CD4-positive, CD25-positive, alpha-beta regulatory T cell (primary cell): Measurements from ENCODE around the gene S100A7. TPM values are rescaled to one million over a fixed set of nuclear protein-coding genes. Genes with fewer than 3 reads are reported as not detected.

Experiments
- ATAC-seq, 2 donors: fragments of 150-1000 bp; cut with Tn5 transposase; one replicate each; pipeline ENCODE4 v1.10.0; 2021; ENCODE audit warnings: low read depth in 2 of 2, moderate number of reproducible peaks in 2 of 2, moderate library complexity in 1 of 2
- DNase-seq, 3 donors: peaks; one replicate each; pipeline versions ENCODE4 v3.0.0 to v3.0.0-alpha.2; 2012 to 2022; ENCODE audit warnings: mixed read lengths in 1 of 3
- H3K27ac ChIP-seq: one replicate; pipeline ENCODE4 v1.7.0; 2013; ENCODE audit warnings: mild to moderate bottlenecking, low read length; ENCODE audit not compliant: insufficient read depth, poor library complexity, severe bottlenecking
- H3K27me3 ChIP-seq: one replicate; pipeline ENCODE4 v1.7.0; 2013; ENCODE audit warnings: low read length; ENCODE audit not compliant: control insufficient read depth, insufficient read depth
- H3K36me3 ChIP-seq: one replicate; pipeline ENCODE4 v1.7.0; 2013; ENCODE audit warnings: mild to moderate bottlenecking, low read length, moderate library complexity; ENCODE audit not compliant: control insufficient read depth, insufficient read depth
- H3K4me1 ChIP-seq: 2 replicates; pipeline ENCODE4 v1.7.0; 2013; ENCODE audit warnings: mild to moderate bottlenecking, low read length; ENCODE audit not compliant: insufficient read depth, control insufficient read depth, poor library complexity, severe bottlenecking
- H3K4me3 ChIP-seq: one replicate; pipeline ENCODE4 v1.7.0; 2013; ENCODE audit warnings: low read depth, mild to moderate bottlenecking, low read length, moderate library complexity
- H3K9me3 ChIP-seq, 2 experiments: 1 replicate in 1 of 2; 2 replicates in 1 of 2; pipeline ENCODE4 v1.7.0; 2013; ENCODE audit warnings: low read length in 2 of 2, mild to moderate bottlenecking in 1 of 2, moderate library complexity in 1 of 2; ENCODE audit not compliant: control insufficient read depth in 2 of 2
- H3K27ac Mint-ChIP-seq, 3 donors: one replicate each; pipeline ENCODE4 v1.8.0; 2020 to 2022; ENCODE audit warnings: mild to moderate bottlenecking in 3 of 3, mixed read lengths in 3 of 3, moderate library complexity in 2 of 3
- H3K27me3 Mint-ChIP-seq: one replicate; pipeline ENCODE4 v1.8.0; 2022; ENCODE audit warnings: mild to moderate bottlenecking, mixed read lengths
- H3K36me3 Mint-ChIP-seq: one replicate; pipeline ENCODE4 v1.8.0; 2020; ENCODE audit warnings: mixed read lengths
- H3K4me1 Mint-ChIP-seq, 4 donors: one replicate each; pipeline ENCODE4 v1.8.0; 2020 to 2022; ENCODE audit warnings: mixed read lengths in 4 of 4, mild to moderate bottlenecking in 1 of 4
- H3K4me3 Mint-ChIP-seq, 4 donors: one replicate each; pipeline ENCODE4 v1.8.0; 2020 to 2022; ENCODE audit warnings: mild to moderate bottlenecking in 4 of 4, mixed read lengths in 4 of 4, moderate library complexity in 3 of 4
- H3K9me3 Mint-ChIP-seq, 7 donors: one replicate each; pipeline ENCODE4 v1.8.0; 2020 to 2022; ENCODE audit warnings: mixed read lengths in 7 of 7, mild to moderate bottlenecking in 3 of 7, moderate library complexity in 2 of 7
- polyA plus RNA-seq, 4 donors: library from polyadenylated mRNA; unstranded; fragments of 300-500 nt; fragmentation: Illumina TruSeq; gene quantifications; one replicate each; pipeline ENCODE4 v1.2.3, GENCODE V29; 2021
- total RNA-seq: library from RNA; stranded (reverse); gene quantifications from one replicate; pipeline ENCODE4 v1.2.3, GENCODE V29; 2022

Gene S100A7
- total and polyA plus RNA-seq, 5 donors from 2014 or later = not detected

DNA sequence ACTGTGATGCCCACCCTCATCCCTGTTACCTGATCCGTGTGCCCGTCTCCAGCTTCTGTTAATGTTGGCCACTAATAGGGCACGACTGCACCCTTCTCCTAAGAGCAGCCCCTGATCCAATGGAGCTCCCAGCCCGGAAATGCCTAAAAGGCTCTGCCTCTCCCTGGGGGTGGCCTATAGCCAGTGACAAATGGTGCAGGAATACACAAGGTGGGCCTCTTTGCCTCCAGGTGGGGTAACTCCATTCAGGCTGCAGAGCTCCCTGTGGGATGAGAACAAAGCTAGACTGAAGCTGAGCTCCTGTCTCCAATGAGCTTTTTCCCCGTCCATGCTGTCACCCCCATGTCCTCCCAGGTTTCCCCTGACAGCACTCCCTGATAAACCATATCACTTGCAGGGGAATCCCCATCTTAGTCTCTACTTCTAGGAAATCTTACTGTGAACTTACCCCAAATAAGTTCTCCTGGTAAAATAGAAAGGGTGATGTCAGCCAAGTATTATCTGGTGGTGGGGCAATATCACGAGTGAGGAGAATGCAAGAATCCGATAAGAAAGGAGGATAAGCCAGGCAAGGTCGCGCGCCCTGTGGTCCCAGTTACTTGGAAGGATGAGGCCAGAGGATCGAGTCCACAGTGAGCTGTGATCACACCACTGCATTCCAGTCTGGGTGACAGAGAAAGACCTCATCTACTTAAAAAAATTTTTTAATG, 25.6 kb downstream of the S100A7 start:
- no peaks in the 10 kb centered on the region for H3K36me3 ChIP-seq
- H3K4me1 Mint-ChIP-seq = no peaks in the 10 kb centered on the region
- H3K36me3 Mint-ChIP-seq = no peaks in the 10 kb centered on the region
- DNase-seq = no peak
- no peak overlapping the region for H3K27ac Mint-ChIP-seq
- no peak overlapping the region for H3K27ac ChIP-seq
- H3K4me3 Mint-ChIP-seq = no peak overlapping the region
- no peak for ATAC-seq
- H3K9me3 ChIP-seq = no peaks in the 10 kb centered on the region
- H3K27me3 Mint-ChIP-seq = peaks cover 10% of the 10 kb centered on the region
- H3K4me1 ChIP-seq = no peaks in the 10 kb centered on the region
- peaks cover 0 to 2% (median 0%) of the 10 kb centered on the region in 7 donors for H3K9me3 Mint-ChIP-seq
- H3K27me3 ChIP-seq = peaks cover 4% of the 10 kb centered on the region
- H3K4me3 ChIP-seq = no peak overlapping the region

GRCh38 chr1:153432874-153433681, 27.4 kb downstream of the S100A7 start:
- Mint-ChIP-seq H3K36me3 (no peaks in the 10 kb centered on the region), H3K9me3 (peaks cover 0 to 1% (median 0%) of the 10 kb centered on the region in 7 donors), H3K27ac (no peak overlapping the region), H3K4me3 (no peak overlapping the region), H3K4me1 (no peaks in the 10 kb centered on the region), H3K27me3 (peaks cover 10% of the 10 kb centered on the region)
- DNase-seq = no peak
- no peaks in the 10 kb centered on the region for H3K36me3 ChIP-seq
- H3K27me3 ChIP-seq = peaks cover 1% of the 10 kb centered on the region
- no peaks in the 10 kb centered on the region for H3K4me1 ChIP-seq
- H3K9me3 ChIP-seq = no peaks in the 10 kb centered on the region
- H3K4me3 ChIP-seq = no peak overlapping the region
- no peak overlapping the region for H3K27ac ChIP-seq
- ATAC-seq = no peak

DNA sequence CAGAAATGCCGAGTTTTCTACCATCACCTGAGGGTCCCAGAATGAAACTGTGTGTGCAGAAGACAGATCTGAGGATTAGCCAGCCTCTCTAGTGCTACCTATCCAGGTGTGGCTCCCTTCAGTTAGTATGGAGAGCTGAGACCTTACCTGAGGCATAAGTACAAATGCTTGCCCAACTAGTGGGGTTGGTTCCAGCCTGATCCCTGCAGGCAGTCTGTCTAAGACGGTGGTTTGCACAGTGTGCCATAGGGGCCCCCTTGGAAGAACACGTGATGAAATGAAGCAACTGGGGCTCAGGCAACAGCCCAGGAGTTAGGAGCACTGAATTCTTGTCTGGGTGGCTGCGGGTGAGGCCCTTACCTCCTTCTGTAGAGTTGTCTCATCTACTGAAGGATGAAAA, 28.5 kb downstream of the S100A7 start:
- Mint-ChIP-seq H3K27ac (no peak overlapping the region), H3K4me3 (no peak overlapping the region), H3K4me1 (no peaks in the 10 kb centered on the region), H3K27me3 (peaks cover 5% of the 10 kb centered on the region), H3K9me3 (peaks cover 0 to 1% (median 0%) of the 10 kb centered on the region in 7 donors), H3K36me3 (no peaks in the 10 kb centered on the region)
- no peaks in the 10 kb centered on the region for H3K4me1 ChIP-seq
- H3K9me3 ChIP-seq = no peaks in the 10 kb centered on the region
- H3K4me3 ChIP-seq = no peak overlapping the region
- ATAC-seq (no peak), DNase-seq (no peak)
- H3K27me3 ChIP-seq = no peaks in the 10 kb centered on the region
- H3K27ac ChIP-seq = no peak overlapping the region
- no peaks in the 10 kb centered on the region for H3K36me3 ChIP-seq

DNA sequence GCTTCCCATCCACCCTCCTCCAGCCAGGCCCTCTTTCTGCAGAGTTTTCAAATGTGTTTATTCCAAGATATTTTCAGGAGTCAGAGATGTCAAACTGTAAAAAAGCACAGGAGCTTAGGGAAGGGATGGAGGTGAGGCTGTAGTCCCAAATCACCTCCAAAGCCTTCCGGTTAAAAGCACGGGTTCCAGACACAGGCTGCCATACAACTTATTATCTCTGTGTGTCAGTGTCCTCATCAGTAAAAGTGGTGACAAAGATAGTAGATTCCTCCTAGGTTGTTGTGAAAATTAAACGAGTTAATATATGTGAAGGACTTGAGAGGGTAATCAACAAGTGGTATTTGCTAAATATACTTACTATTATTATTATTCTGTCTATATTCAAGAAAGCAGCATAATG, 29.0 kb downstream of the S100A7 start:
- Mint-ChIP-seq H3K36me3 (no peaks in the 10 kb centered on the region), H3K27me3 (peaks cover 5% of the 10 kb centered on the region), H3K4me1 (no peaks in the 10 kb centered on the region), H3K4me3 (no peak overlapping the region), H3K27ac (no peak overlapping the region), H3K9me3 (peaks cover 0 to 1% (median 0%) of the 10 kb centered on the region in 7 donors)
- Histone ChIP-seq H3K4me1 (no peaks in the 10 kb centered on the region), H3K36me3 (no peaks in the 10 kb centered on the region), H3K9me3 (no peaks in the 10 kb centered on the region), H3K27me3 (no peaks in the 10 kb centered on the region), H3K4me3 (no peak overlapping the region), H3K27ac (no peak overlapping the region)
- DNase-seq = no peak
- no peak for ATAC-seq

- no peak overlapping the region for H3K4me3 Mint-ChIP-seq
- no peak for ATAC-seq
Measured at GRCh38 chr1:153431002-153431401, 29.4 kb downstream of the S100A7 start.

GRCh38 chr1:153430561-153430960, 29.9 kb downstream of the S100A7 start:
- Mint-ChIP-seq H3K9me3 (peaks cover 0 to 1% (median 0%) of the 10 kb centered on the region in 7 donors), H3K4me1 (no peaks in the 10 kb centered on the region), H3K27me3 (peaks cover 5% of the 10 kb centered on the region), H3K4me3 (no peak overlapping the region), H3K36me3 (no peaks in the 10 kb centered on the region), H3K27ac (no peak overlapping the region)
- DNase-seq = no peak
- H3K4me3 ChIP-seq = no peak overlapping the region
- H3K4me1 ChIP-seq = no peaks in the 10 kb centered on the region
- no peaks in the 10 kb centered on the region for H3K9me3 ChIP-seq
- ATAC-seq = no peak
- no peak overlapping the region for H3K27ac ChIP-seq
- no peaks in the 10 kb centered on the region for H3K27me3 ChIP-seq
- no peaks in the 10 kb centered on the region for H3K36me3 ChIP-seq

More at GRCh38 chr1:153431002-153431401, 29.4 kb downstream of the S100A7 start:
- no peaks in the 10 kb centered on the region for H3K4me1 ChIP-seq
- H3K36me3 ChIP-seq = no peaks in the 10 kb centered on the region
- H3K27me3 Mint-ChIP-seq = peaks cover 5% of the 10 kb centered on the region
- no peak overlapping the region for H3K27ac ChIP-seq
- no peak overlapping the region for H3K27ac Mint-ChIP-seq
- no peak overlapping the region for H3K4me3 ChIP-seq
- no peaks in the 10 kb centered on the region for H3K9me3 ChIP-seq
- peaks cover 0 to 1% (median 0%) of the 10 kb centered on the region in 7 donors for H3K9me3 Mint-ChIP-seq
- H3K36me3 Mint-ChIP-seq = no peaks in the 10 kb centered on the region
- no peaks in the 10 kb centered on the region for H3K4me1 Mint-ChIP-seq
- DNase-seq = no peak
- no peaks in the 10 kb centered on the region for H3K27me3 ChIP-seq

GRCh38 chr1:153430166-153430553, 30.3 kb downstream of the S100A7 start:
- no peak overlapping the region for H3K27ac Mint-ChIP-seq

More at GRCh38 chr1:153430166-153430553, 30.3 kb downstream of the S100A7 start:
- Histone ChIP-seq H3K4me3 (no peak overlapping the region), H3K4me1 (no peaks in the 10 kb centered on the region), H3K9me3 (no peaks in the 10 kb centered on the region), H3K27ac (no peak overlapping the region), H3K27me3 (peaks cover under 1% of the 10 kb centered on the region), H3K36me3 (no peaks in the 10 kb centered on the region)
- Mint-ChIP-seq H3K4me1 (no peaks in the 10 kb centered on the region), H3K9me3 (peaks cover 0 to 1% (median 0%) of the 10 kb centered on the region in 7 donors), H3K27me3 (peaks cover 9% of the 10 kb centered on the region), H3K4me3 (no peak overlapping the region), H3K36me3 (no peaks in the 10 kb centered on the region)
- no peak for DNase-seq
- no peak for ATAC-seq
